SU-DHL-6 (cell line): ENCODE measurements around the gene RALB.

Source experiments
- H2AFZ ChIP-seq: fragments of 200-600 bp; sonication (generic); 2 replicates; pipeline ENCODE4 v1.6.1; 2014; ENCODE audit warnings: low read depth, mild to moderate bottlenecking, moderate library complexity, mixed read lengths, antibody characterized with exemption, low read length; ENCODE audit not compliant: severe bottlenecking
- H3F3A ChIP-seq: fragments of 200-600 bp; shearing (Covaris generic); 2 replicates; pipeline ENCODE4 v1.6.0; 2016; ENCODE audit warnings: antibody characterized with exemption, mild to moderate bottlenecking; ENCODE audit not compliant: insufficient read depth
- H3K27ac ChIP-seq: fragments of 200-600 bp; sonication (generic); 2 replicates; pipeline ENCODE4 v1.5.1; 2016; ENCODE audit warnings: low read depth, mild to moderate bottlenecking, low read length, moderate library complexity, mixed read lengths
- H3K27me3 ChIP-seq: fragments of 200-600 bp; sonication (generic), shearing (Covaris generic); 2 replicates; pipeline ENCODE4 v1.6.0; 2014; ENCODE audit warnings: mild to moderate bottlenecking, low read length
- H3K36me3 ChIP-seq: fragments of 200-600 bp; sonication (generic); 2 replicates; pipeline ENCODE4 v1.6.1; 2014; ENCODE audit warnings: mild to moderate bottlenecking, low read length, mixed read lengths
- H3K4me2 ChIP-seq: fragments of 300-600, 200-600 bp; shearing (Covaris generic), sonication (generic); 2 replicates; pipeline ENCODE4 v1.6.0; 2014; ENCODE audit warnings: low read length, low read depth, mild to moderate bottlenecking; ENCODE audit not compliant: poor library complexity, severe bottlenecking
- H3K4me3 ChIP-seq: fragments of 200-600 bp; sonication (generic); 2 replicates; pipeline ENCODE4 v1.5.1; 2014; ENCODE audit warnings: antibody characterized with exemption, low read length, mild to moderate bottlenecking, mixed read lengths; ENCODE audit not compliant: insufficient read depth, poor library complexity, severe bottlenecking
- H3K79me2 ChIP-seq: fragments of 200-600 bp; sonication (generic); 2 replicates; pipeline ENCODE4 v1.6.1; 2014; ENCODE audit warnings: mild to moderate bottlenecking, low read length, moderate library complexity; ENCODE audit not compliant: insufficient read depth
- H3K9ac ChIP-seq: fragments of 200-600 bp; sonication (generic); 2 replicates; pipeline ENCODE4 v1.7.0; 2014; ENCODE audit warnings: mild to moderate bottlenecking, low read length
- H3K9me2 ChIP-seq: fragments of 200-600 bp; sonication (generic); replicated peaks from 2 replicates; pipeline ENCODE4 v1.6.1; 2014; ENCODE audit warnings: low read length; ENCODE audit not compliant: insufficient read depth
- H3K9me3 ChIP-seq: fragments of 200-600 bp; sonication (generic); 2 replicates; pipeline ENCODE4 v1.6.1; 2014; ENCODE audit warnings: low read length, mixed read lengths; ENCODE audit not compliant: insufficient read depth
- H4K20me1 ChIP-seq: fragments of 200-600 bp; sonication (generic); 2 replicates; pipeline ENCODE4 v1.6.1; 2014; ENCODE audit warnings: low read depth, mild to moderate bottlenecking, antibody characterized with exemption, low read length, moderate library complexity, mixed read lengths
- EZH2phosphoT487 ChIP-seq: fragments of 200-600 bp; sonication (generic), shearing (Covaris generic); conservative IDR thresholded peaks from 2 replicates; pipeline ENCODE4 v1.6.1; 2018; ENCODE audit warnings: mild to moderate bottlenecking, antibody characterized with exemption, low read length, moderate library complexity, mixed read lengths
- TF ChIP-seq, protein P1 (sequence below): fragments of 200-600 bp; sonication (generic); IDR thresholded peaks from one replicate; pipeline ENCODE4 v1.5.1; 2017; ENCODE audit warnings: antibody characterized with exemption, mild to moderate bottlenecking, low read length, moderate library complexity; ENCODE audit not compliant: insufficient read depth, poor library complexity, severe bottlenecking

The RALB gene

DNA sequence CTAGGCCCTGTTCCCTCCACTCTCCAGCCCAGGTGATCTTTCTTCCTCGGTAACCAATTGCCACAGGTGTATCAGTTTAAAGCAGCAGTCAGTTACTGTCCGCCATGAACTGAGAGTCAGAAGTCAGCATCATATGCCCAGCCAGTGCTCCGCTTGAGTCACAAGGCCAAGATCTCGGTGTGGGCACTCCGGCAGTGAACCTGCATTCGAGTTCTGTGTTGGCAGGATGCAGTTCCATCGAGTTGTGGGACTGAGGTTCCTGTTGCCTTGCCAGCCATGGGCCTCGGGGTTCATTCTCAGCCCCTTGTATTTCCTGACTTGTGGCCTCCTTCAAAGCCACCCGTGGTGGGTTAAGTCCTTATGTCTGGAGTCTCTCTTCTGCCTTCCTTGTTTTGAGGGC lies 26.3 kb upstream of the RALB start:
- Histone ChIP-seq H3F3A (no peaks in the 10 kb centered on the region), H3K4me3 (no peak overlapping the region), H3K27ac (no peak overlapping the region), H3K27me3 (no peaks in the 10 kb centered on the region), H2AFZ (no peak overlapping the region), H3K9me3 (no peaks in the 10 kb centered on the region), H4K20me1 (no peaks in the 10 kb centered on the region), H3K36me3 (no peaks in the 10 kb centered on the region), H3K9me2 (no peaks in the 10 kb centered on the region), H3K9ac (no peak overlapping the region), H3K4me2 (no peak overlapping the region), H3K79me2 (no peaks in the 10 kb centered on the region)
- no peak for TF ChIP-seq EZH2phosphoT487
- TF ChIP-seq, protein P1, sequence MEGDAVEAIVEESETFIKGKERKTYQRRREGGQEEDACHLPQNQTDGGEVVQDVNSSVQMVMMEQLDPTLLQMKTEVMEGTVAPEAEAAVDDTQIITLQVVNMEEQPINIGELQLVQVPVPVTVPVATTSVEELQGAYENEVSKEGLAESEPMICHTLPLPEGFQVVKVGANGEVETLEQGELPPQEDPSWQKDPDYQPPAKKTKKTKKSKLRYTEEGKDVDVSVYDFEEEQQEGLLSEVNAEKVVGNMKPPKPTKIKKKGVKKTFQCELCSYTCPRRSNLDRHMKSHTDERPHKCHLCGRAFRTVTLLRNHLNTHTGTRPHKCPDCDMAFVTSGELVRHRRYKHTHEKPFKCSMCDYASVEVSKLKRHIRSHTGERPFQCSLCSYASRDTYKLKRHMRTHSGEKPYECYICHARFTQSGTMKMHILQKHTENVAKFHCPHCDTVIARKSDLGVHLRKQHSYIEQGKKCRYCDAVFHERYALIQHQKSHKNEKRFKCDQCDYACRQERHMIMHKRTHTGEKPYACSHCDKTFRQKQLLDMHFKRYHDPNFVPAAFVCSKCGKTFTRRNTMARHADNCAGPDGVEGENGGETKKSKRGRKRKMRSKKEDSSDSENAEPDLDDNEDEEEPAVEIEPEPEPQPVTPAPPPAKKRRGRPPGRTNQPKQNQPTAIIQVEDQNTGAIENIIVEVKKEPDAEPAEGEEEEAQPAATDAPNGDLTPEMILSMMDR = no peak

DNA sequence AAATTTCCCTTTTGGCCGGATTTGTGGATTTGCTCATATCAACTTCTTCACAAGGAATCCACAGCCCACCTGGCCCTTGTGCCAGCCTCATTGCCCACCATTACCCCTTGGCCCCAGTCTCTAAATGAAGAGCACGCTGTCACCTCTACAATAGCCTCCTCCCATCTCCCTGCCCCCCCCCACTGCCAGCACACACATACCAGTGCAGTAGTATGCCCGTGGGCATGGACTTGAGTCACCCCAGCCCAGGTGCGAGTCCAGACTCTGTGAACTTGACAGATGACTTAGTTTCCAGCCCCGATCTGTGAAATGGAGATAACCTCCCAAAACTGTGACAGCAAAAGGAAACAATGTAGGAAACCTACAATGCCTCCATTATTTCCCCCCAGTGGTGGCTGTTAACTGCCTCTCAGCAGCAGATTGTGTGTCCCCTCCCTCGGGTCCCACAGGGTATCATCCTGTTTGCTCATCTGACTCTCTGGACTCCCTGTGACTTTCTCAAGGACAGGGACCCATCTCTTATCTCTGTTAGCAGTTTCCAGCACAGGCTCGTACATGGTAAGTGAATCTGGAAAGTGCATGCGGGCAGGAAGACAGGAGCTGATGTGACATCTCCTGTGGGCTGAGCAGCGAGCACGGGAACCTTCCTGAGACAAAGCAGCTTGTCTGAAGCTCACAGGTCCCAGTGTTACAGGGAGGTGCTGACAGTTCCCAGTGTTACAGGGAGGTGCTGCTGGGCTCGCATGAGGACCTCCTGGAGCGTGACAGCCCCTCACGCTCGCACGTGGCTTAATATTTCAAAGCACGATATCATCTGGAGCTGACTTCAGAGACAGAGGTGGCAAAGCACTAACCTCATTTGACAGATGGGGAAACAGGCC lies 25.3 kb upstream of the RALB start:
- H3K9me3 ChIP-seq = no peaks in the 10 kb centered on the region
- H4K20me1 ChIP-seq = no peaks in the 10 kb centered on the region
- H3K27ac ChIP-seq = no peak overlapping the region
- no peaks in the 10 kb centered on the region for H3K27me3 ChIP-seq
- no peaks in the 10 kb centered on the region for H3K79me2 ChIP-seq
- no peaks in the 10 kb centered on the region for H3K36me3 ChIP-seq
- no peaks in the 10 kb centered on the region for H3K9me2 ChIP-seq
- no peak overlapping the region for H2AFZ ChIP-seq
- no peak overlapping the region for H3K4me3 ChIP-seq
- TF ChIP-seq EZH2phosphoT487 = no peak
- TF ChIP-seq, protein P1 = no peak
- H3K9ac ChIP-seq = no peak overlapping the region
- no peaks in the 10 kb centered on the region for H3F3A ChIP-seq
- H3K4me2 ChIP-seq = no peak overlapping the region

DNA sequence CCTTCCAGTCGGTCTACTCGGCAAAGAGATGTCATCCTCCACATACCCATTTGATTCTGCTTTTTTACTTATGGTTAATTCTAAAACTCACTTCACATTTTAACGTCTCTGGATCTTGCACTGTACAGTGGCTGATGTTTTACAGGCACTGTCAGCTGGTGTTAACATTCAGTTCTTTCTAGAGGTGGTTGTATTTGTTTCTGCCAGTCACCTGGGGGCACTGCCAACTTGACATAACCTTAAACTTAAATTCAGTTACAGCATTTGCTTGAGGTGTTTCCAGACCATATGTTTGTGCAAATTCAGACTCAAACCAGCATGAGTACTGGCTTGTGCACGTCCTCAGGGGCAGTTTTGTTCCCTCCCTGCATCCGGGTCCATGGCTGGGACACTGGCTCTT lies 24.1 kb upstream of the RALB start:
- H3K4me2 ChIP-seq = no peak overlapping the region
- TF ChIP-seq, protein P1 = no peak
- TF ChIP-seq EZH2phosphoT487 = no peak
- H4K20me1 ChIP-seq = no peaks in the 10 kb centered on the region
- H3K9ac ChIP-seq = no peak overlapping the region
- H2AFZ ChIP-seq = no peak overlapping the region
- H3K27ac ChIP-seq = no peak overlapping the region
- no peaks in the 10 kb centered on the region for H3K79me2 ChIP-seq
- H3K36me3 ChIP-seq = no peaks in the 10 kb centered on the region
- no peaks in the 10 kb centered on the region for H3K9me3 ChIP-seq
- H3K4me3 ChIP-seq = no peak overlapping the region
- no peaks in the 10 kb centered on the region for H3F3A ChIP-seq
- H3K27me3 ChIP-seq = no peaks in the 10 kb centered on the region
- no peaks in the 10 kb centered on the region for H3K9me2 ChIP-seq
